ENCODE measurements around the gene ZNF232.
"Not testable (repeated sequence)": the region's sequence is repeated elsewhere in the genome, so short reads cannot be mapped to it uniquely, and the experiment has no call there.

ZNF232 gene

DNA sequence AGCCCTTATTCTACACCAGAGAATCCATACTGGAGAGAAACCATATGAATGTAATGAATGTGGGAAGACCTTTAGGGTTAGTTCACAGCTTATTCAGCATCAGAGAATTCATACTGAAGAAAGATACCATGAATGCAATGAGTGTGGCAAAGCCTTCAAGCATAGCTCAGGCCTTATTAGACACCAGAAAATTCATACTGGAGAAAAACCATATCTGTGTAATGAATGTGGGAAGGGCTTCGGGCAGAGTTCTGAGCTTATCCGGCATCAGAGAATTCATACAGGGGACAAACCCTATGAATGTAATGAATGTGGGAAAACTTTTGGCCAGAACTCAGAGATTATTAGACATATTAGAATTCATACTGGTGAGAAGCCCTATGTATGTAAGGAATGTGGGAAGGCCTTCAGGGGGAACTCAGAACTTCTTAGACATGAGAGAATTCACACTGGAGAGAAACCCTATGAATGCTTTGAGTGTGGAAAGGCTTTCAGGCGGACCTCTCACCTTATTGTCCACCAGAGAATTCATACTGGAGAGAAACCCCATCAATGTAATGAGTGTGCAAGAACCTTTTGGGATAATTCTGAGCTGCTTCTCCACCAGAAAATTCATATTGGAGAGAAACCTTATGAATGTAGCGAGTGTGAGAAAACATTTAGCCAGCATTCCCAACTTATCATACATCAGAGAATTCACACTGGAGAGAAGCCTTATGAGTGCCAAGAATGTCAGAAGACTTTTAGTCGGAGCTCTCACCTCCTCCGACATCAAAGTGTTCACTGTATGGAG lies 19.3 kb downstream of the ZNF232 start:
- DNase-seq = no peak

DNA sequence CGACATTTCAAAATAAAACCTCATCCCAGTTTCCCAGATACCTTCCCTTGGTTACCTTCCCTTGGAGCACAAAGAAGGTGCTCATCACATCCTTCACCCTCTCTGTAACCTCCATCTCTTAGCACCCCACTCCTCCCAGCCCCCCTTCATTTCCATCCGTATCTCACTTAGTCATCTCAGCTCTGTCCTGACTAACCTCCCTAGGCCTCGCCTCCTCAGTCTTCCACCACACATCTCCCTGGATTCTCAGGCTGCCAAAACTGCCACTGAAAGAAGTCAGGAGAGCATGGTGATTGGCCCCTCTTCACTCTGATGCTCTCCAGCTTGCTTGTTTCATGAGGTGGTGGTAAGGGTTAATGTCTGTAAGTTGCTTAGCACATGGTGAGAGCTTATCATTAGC lies 31.1 kb downstream of the ZNF232 start:
- DNase-seq = no peak

DNA sequence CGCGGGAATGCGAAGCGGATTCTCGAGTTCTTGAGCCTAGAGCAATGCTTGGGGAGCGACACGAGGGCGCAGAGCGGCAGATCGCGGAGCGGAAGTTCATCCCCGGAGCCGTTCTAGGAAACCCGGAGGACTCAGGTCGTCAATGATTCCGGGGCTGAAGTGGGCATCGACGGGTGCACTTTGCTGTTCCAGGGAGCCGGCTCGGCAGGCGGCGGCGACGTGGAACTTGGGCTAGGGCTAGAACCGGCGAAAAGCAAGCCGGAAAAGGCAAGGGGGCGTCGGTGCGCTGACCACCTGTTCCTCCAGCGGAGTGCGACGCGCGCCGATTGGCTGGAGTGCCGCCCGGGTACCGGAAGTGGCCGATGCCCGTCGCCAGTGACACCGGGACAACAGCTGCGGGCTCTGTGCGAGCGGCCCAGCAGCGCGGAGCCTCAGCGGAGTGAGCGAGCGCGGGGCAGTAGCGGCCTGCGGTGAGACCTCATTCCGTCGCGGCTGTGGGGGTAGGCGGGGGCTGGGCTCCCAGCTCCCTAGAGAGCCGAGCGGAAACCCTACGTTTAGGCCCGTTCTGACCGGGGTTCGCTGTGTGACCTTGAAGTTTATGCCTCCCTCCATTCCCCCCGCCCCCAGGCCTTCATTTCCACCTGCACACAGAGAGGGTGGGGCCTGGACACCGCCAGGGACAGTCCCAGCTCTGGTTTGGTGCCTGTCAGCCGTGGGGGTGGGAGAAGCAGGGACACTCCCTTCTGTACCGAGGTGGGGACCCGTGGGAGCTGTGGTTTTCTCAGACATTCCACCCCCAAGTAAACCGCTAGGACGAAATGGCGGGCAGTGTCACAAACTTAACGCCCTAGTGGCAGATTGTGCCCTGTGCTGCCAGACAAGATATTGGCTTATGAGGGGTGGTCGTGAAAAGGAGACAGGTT lies 33.3 kb downstream of the ZNF232 start, which contains the start of gene ZFP3:
ZFP3 (plus strand) TSS at position 362 of the 923 bp plus-strand sequence. CDS start 13,038 bp downstream, outside the sequence.
- peak; percentile 94 for DNase-seq

- DNase-seq = no peak
These were observed 33.9 kb downstream of the ZNF232 start for GRCh38 chr17:5077781-5078105.

- DNase-seq = not testable (repeated sequence)
These were observed 34.4 kb downstream of the ZNF232 start for GRCh38 chr17:5077275-5077674.

GRCh38 chr17:5075472-5075871 lies 36.2 kb downstream of the ZNF232 start:
- not testable (repeated sequence) for DNase-seq

DNA sequence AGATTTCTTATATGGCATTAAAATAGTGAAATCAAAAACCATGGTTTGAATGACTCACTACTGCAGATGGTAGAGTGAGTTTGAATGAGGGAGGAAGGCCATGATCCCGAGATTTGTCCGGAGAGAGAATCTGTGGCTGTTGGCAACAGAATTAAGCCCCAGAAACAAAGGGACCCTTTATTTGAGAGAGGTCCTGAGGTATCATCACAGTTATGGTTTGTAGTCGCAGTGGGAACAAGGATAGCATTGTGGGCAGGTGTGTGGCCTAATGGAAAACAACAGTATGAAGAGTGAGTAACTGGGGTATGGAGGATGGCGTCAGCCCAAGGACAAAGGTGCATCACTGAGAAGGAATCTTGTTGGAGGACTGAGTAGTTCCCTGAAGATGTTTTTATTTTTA lies 42.0 kb downstream of the ZNF232 start:
- DNase-seq = no peak

DNA sequence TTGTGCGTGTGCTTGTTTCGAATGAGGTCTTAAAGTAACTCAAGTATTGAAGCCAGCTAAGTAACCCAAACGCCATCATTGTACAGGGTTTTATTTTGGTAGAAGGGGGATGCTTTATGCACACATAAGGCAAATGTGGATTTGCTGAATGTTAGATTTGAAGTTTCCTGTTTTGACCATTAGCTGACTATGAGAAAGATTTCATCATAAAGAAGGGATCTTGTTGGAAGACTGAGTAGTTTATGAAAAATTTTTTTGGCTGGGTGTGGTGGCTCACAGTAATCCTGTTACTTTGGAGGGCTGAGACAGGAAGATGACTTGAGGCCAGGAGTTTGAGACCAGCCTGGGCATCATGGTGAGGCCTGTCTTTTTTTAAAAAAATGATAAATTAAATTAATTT lies 43.4 kb downstream of the ZNF232 start:
- no peak for DNase-seq

DNA sequence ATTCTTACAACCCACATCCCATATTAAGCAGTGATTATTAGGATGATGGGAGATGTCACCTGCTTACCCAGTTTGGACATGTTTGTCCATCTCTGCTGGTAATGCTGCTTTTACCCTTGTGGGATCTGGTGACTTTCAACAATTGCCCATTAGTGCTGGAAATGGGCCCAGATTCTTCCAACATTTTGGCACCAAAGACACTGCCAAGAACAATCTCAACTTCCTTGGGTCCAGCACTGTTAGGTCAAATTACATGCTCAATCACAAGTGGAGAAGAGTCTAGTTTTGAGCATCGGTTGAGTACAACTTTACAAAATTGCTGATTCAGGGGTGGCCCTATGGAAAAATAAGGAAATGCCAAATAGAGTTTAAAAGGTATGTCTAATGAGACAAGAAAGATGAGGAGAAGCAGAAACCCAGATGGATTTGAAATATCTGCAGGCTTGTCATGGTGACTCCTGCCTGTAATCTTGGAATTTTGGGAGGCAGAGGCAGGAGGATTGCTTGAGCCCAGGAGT lies 46.4 kb downstream of the ZNF232 start:
- no peak for DNase-seq
